Lung (tissue), 12 donors: ENCODE results near the gene FYN. TPM values are rescaled to one million over a fixed set of nuclear protein-coding genes. Genes with fewer than 3 reads are reported as not detected.

Experiments
- ATAC-seq: fragments of 200-7000 bp; cut with Tn5 transposase; one replicate; pipeline ENCODE4 v1.9.1; 2020; ENCODE audit warnings: moderate number of reproducible peaks; ENCODE audit not compliant: insufficient read depth, low FRiP score
- DNase-seq, 3 donors: peaks; one replicate each; pipeline ENCODE4 v3.0.0-alpha.2; 2013 to 2017
- H3K27ac ChIP-seq, 2 donors: one replicate each; pipeline ENCODE4 v1.5.1; 2013; ENCODE audit warnings: mild to moderate bottlenecking in 2 of 2, moderate library complexity in 2 of 2, control low read depth in 1 of 2, inconsistent platforms in 1 of 2, low read depth in 1 of 2, low read length in 1 of 2
- H3K27me3 ChIP-seq, 3 donors: one replicate each; pipeline ENCODE4 v1.5.1; 2013; ENCODE audit warnings: low read length in 2 of 3; ENCODE audit not compliant: control insufficient read depth in 3 of 3, insufficient read depth in 3 of 3
- H3K36me3 ChIP-seq, 4 donors: one replicate each; pipeline ENCODE4 v1.5.1; 2013; ENCODE audit warnings: low read length in 4 of 4, mild to moderate bottlenecking in 1 of 4, moderate library complexity in 1 of 4; ENCODE audit not compliant: control insufficient read depth in 4 of 4, insufficient read depth in 4 of 4
- H3K4me1 ChIP-seq, 5 donors: one replicate each; pipeline ENCODE4 v1.5.1; 2013; ENCODE audit warnings: low read length in 5 of 5, mild to moderate bottlenecking in 2 of 5, moderate library complexity in 1 of 5; ENCODE audit not compliant: control insufficient read depth in 5 of 5, insufficient read depth in 5 of 5
- H3K4me3 ChIP-seq: one replicate; pipeline ENCODE4 v1.5.1; 2013; ENCODE audit warnings: mild to moderate bottlenecking, control low read depth, moderate library complexity
- H3K9ac ChIP-seq, 2 donors: one replicate each; pipeline ENCODE4 v1.5.1; 2013; ENCODE audit warnings: low read length in 2 of 2, control low read depth in 1 of 2; ENCODE audit not compliant: insufficient read depth in 1 of 2
- H3K9me3 ChIP-seq, 4 donors: one replicate each; pipeline ENCODE4 v1.5.1; 2013; ENCODE audit warnings: low read length in 3 of 4, mild to moderate bottlenecking in 1 of 4, moderate library complexity in 1 of 4; ENCODE audit not compliant: control insufficient read depth in 4 of 4, insufficient read depth in 3 of 4
- WGBS, 2 donors: extraction: QIAGEN DNeasy Blood & Tissue Kit; methylation state at CpG; one replicate each; pipeline ENCODE4 v1.1.7; 2013; 5-methylcytosine and 5-hydroxymethylcytosine counted together
- polyA plus RNA-seq, 2 donors: library from polyadenylated mRNA; stranded (reverse); fragments of 200-250 nt; gene quantifications; one replicate each; pipeline ENCODE4 v1.2.1, GENCODE V29; 2013
- total RNA-seq, 2 donors: library from RNA; depleted of rRNA in 1 of 2; stranded (reverse); fragments of >200 nt in 1 of 2; gene quantifications; one replicate each; pipeline ENCODE4 v1.2.1, GENCODE V29; 2014 to 2021
- TF ChIP-seq, protein P1 (sequence below): IDR thresholded peaks from 2 replicates; pipeline ENCODE4 v1.5.1; 2012; ENCODE audit warnings: mild to moderate bottlenecking; ENCODE audit errors: control extremely low read depth, extremely low read depth
- donor health status: control.
- donor health status: control.
- donor health status: Bipolar disorder and iron deficiency.
- donor health status: healthy.
- donor health status: DM: yes; HTN: yes; CAD: no.

Gene FYN
- total and polyA plus RNA-seq, 4 donors, result 27.3 to 157 (median 71.0) TPM

- Histone ChIP-seq H3K4me1 (peaks cover 0 to 3% (median 2%) of the 10 kb centered on the region in 5 donors), H3K4me3 (no peak overlapping the region), H3K27me3 (no peaks in the 10 kb centered on the region), H3K27ac (no peak overlapping the region), H3K9me3 (no peaks in the 10 kb centered on the region), H3K36me3 (peaks cover 6 to 24% (median 14%) of the 10 kb centered on the region in 4 donors), H3K9ac (no peak overlapping the region)
- WGBS, 2 donors, result 91 to 93% methylated on average over 8 of the region's 8 CpGs
- TF ChIP-seq, protein P1, sequence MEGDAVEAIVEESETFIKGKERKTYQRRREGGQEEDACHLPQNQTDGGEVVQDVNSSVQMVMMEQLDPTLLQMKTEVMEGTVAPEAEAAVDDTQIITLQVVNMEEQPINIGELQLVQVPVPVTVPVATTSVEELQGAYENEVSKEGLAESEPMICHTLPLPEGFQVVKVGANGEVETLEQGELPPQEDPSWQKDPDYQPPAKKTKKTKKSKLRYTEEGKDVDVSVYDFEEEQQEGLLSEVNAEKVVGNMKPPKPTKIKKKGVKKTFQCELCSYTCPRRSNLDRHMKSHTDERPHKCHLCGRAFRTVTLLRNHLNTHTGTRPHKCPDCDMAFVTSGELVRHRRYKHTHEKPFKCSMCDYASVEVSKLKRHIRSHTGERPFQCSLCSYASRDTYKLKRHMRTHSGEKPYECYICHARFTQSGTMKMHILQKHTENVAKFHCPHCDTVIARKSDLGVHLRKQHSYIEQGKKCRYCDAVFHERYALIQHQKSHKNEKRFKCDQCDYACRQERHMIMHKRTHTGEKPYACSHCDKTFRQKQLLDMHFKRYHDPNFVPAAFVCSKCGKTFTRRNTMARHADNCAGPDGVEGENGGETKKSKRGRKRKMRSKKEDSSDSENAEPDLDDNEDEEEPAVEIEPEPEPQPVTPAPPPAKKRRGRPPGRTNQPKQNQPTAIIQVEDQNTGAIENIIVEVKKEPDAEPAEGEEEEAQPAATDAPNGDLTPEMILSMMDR, result no peak
- DNase-seq (no peak), ATAC-seq (no peak)
Observed at GRCh38 chr6:111673532-111673931, 199.7 kb downstream of the FYN start.

DNA sequence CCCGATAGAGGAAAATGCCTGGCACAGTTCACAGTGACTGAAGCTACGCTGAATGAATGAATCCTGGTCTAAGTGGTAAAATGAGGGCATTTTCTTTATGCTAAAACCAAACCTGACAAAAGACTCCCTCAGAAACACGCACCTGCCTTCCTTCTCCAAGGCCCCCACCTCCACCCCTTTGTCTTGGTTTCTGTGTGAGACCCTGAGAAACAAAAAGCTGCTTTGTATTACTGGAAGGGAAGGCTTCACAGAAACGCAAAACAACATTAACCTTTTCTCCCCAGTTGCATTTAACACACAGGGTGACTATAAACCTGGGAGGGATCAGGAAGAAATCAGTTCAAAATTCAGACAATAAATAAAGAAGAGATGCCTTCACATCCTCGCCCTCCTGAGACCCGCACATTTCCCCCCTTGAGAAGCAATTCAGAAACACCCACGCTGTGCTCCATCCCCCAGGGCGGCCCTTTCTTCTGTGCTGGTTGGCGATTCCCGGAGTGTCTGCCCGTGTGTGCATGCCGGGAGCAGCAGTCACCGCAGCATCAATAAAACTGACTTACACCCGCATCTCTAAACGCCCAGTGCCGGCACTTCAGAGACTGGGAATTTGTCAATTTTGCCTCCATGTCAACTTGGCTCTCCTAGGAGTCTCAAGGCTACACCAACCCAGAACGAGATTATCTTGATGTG, 200.3 kb downstream of the FYN start:
- H3K27me3 ChIP-seq, result no peaks in the 10 kb centered on the region
- H3K4me1 ChIP-seq, result peaks cover 0 to 9% (median 7%) of the 10 kb centered on the region in 5 donors
- no peak for DNase-seq
- ATAC-seq, result no peak
- no peak overlapping the region for H3K4me3 ChIP-seq
- peaks cover 6 to 24% (median 14%) of the 10 kb centered on the region in 4 donors for H3K36me3 ChIP-seq
- no peaks in the 10 kb centered on the region for H3K9me3 ChIP-seq
- TF ChIP-seq, protein P1, result no peak
- H3K9ac ChIP-seq, result no peak overlapping the region
- 91 to 92% methylated on average over 17 of the region's 17 CpGs for WGBS, 2 donors
- H3K27ac ChIP-seq, result no peak overlapping the region

DNA sequence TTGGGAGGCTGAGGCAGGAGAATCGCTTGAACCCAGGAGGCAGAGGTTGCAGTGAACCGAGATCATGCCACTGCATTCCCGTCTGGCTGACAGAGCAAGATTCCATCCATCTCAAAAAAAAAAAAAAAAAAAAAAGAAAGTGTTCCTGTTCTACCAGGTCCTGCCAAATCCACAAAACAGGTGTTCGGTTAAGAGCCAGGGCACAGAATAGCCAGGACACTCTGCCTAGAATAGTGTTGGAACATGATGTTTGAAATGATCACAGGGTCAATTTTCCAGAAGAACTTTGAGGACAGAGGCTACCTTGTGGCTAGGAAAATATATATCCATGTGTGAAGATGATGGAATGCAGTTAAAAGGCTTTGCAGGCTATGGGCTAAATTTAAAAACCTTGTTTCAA, 203.9 kb downstream of the FYN start:
- WGBS, 2 donors, result 72 to 99% methylated on average over 4 of the region's 4 CpGs

More for the DNA sequence above, 203.9 kb downstream of the FYN start:
- Histone ChIP-seq H3K4me3 (no peak overlapping the region), H3K27ac (no peak overlapping the region), H3K9me3 (peaks cover 0 to 2% (median 0%) of the 10 kb centered on the region in 4 donors), H3K36me3 (peaks cover 6 to 23% (median 13%) of the 10 kb centered on the region in 4 donors), H3K9ac (no peak overlapping the region), H3K4me1 (peaks cover 6 to 33% (median 15%) of the 10 kb centered on the region in 5 donors), H3K27me3 (no peaks in the 10 kb centered on the region)
- TF ChIP-seq, protein P1, result no peak
- DNase-seq (no peak), ATAC-seq (no peak)
